Measurements from ENCODE around the gene KRTAP3-2.
A peak's percentile ranks its signal among the peaks of the same experiment; 100 is the strongest.

KRTAP3-2 gene

GRCh38 chr17:41010441-41010840 is 10.7 kb upstream of the KRTAP3-2 start:
- no peak for DNase-seq (ENCODE audit: low spot score)

GRCh38 chr17:41009936-41010335 is 10.2 kb upstream of the KRTAP3-2 start:
- DNase-seq (ENCODE audit: low spot score): no peak

GRCh38 chr17:41009301-41009760 is 9.6 kb upstream of the KRTAP3-2 start:
- no peak for DNase-seq (ENCODE audit: low spot score)

- DNase-seq (ENCODE audit: low spot score): no peak
Observed at GRCh38 chr17:41008811-41009210, 9.1 kb upstream of the KRTAP3-2 start, which contains the start of gene KRTAP3-1. Gene KRTAP3-1 (minus strand): TSS chr17:41009128. CDS start chr17:41009074, 54 bp downstream.

GRCh38 chr17:41004397-41004796 is 4.7 kb upstream of the KRTAP3-2 start:
- no peak for DNase-seq (ENCODE audit: low spot score)

- DNase-seq (ENCODE audit: low spot score): no peak
Observed at GRCh38 chr17:41003926-41004325, 4.2 kb upstream of the KRTAP3-2 start.

GRCh38 chr17:41002814-41003213 is 3.1 kb upstream of the KRTAP3-2 start:
- no peak for DNase-seq (ENCODE audit: low spot score)

GRCh38 chr17:41001795-41002194 is 2.1 kb upstream of the KRTAP3-2 start:
- DNase-seq (ENCODE audit: low spot score): no peak

- DNase-seq (ENCODE audit: low spot score): no peak
Observed at GRCh38 chr17:40997361-40997760, 2.3 kb downstream of the KRTAP3-2 start.

GRCh38 chr17:40996829-40997228 is 2.9 kb downstream of the KRTAP3-2 start:
- DNase-seq (ENCODE audit: low spot score): no peak

GRCh38 chr17:40995116-40995515 is 4.6 kb downstream of the KRTAP3-2 start:
- no peak for DNase-seq (ENCODE audit: low spot score)

- no peak for DNase-seq (ENCODE audit: low spot score)
Observed at GRCh38 chr17:40993839-40994238, 5.9 kb downstream of the KRTAP3-2 start, which contains the start of gene KRTAP3-3. Gene KRTAP3-3 (minus strand): TSS chr17:40994164. CDS start chr17:40994097, 67 bp downstream.

GRCh38 chr17:40993084-40993483 is 6.6 kb downstream of the KRTAP3-2 start:
- DNase-seq (ENCODE audit: low spot score): no peak

- no peak for DNase-seq (ENCODE audit: low spot score)
Observed at GRCh38 chr17:40992666-40993065, 7.0 kb downstream of the KRTAP3-2 start.

GRCh38 chr17:40986920-40987319 is 12.8 kb downstream of the KRTAP3-2 start:
- no peak for DNase-seq (ENCODE audit: low spot score)

- DNase-seq (ENCODE audit: low spot score): no peak
Observed at GRCh38 chr17:40984226-40984625, 15.5 kb downstream of the KRTAP3-2 start, which contains the start of gene KRT40. Gene KRT40 (minus strand): TSS chr17:40984326. CDS start chr17:40984273, 53 bp downstream.

- DNase-seq (ENCODE audit: low spot score): no peak
Observed at GRCh38 chr17:40981115-40981514, 18.6 kb downstream of the KRTAP3-2 start.

- DNase-seq (ENCODE audit: low spot score): peak; percentile 70
Observed at GRCh38 chr17:40980596-40980995, 19.1 kb downstream of the KRTAP3-2 start.

- DNase-seq (ENCODE audit: low spot score): no peak
Observed at GRCh38 chr17:40980117-40980516, 19.6 kb downstream of the KRTAP3-2 start.

GRCh38 chr17:40978575-40979151 is 21.0 kb downstream of the KRTAP3-2 start:
- DNase-seq (ENCODE audit: low spot score): no peak

GRCh38 chr17:40975516-40975915 is 24.2 kb downstream of the KRTAP3-2 start:
- no peak for DNase-seq (ENCODE audit: low spot score)

GRCh38 chr17:40974366-40974765 is 25.3 kb downstream of the KRTAP3-2 start:
- no peak for DNase-seq (ENCODE audit: low spot score)

GRCh38 chr17:40967582-40967981 is 32.1 kb downstream of the KRTAP3-2 start:
- DNase-seq (ENCODE audit: low spot score): no peak

- DNase-seq (ENCODE audit: low spot score): no peak
Observed at GRCh38 chr17:40966848-40967247, 32.9 kb downstream of the KRTAP3-2 start, which contains the start of gene KRT39. Gene KRT39 (minus strand): TSS chr17:40966948. CDS start chr17:40966856, 92 bp downstream.

All from AG08395 (cell line).